ENCODE results near the gene ZBTB20. TPM values are rescaled to one million over a fixed set of nuclear protein-coding genes. Genes with fewer than 3 reads are reported as not detected.

Gene ZBTB20
- total RNA-seq, 1 donor from 2014 or later = 15.5 TPM

- peaks cover 6% of the 10 kb centered on the region for H3K4me1 Mint-ChIP-seq (ENCODE audit: low read depth)
- H3K27ac Mint-ChIP-seq (ENCODE audit: unreplicated experiment) = no peak overlapping the region
- TF ChIP-seq CTCF (IDR thresholded peaks at IDR 0.05) = no peak
- DNase-seq (ENCODE audit: low spot score) = no peak
- H3K36me3 Mint-ChIP-seq (ENCODE audit: low read depth) = no peaks in the 10 kb centered on the region
- no peaks in the 10 kb centered on the region for H3K9me3 Mint-ChIP-seq (ENCODE audit: low read depth)
- H3K27me3 Mint-ChIP-seq (ENCODE audit: low read depth) = no peaks in the 10 kb centered on the region
- no peak overlapping the region for H3K4me3 Mint-ChIP-seq (ENCODE audit: unreplicated experiment)
Measured at GRCh38 chr3:114896978-114897377, 250.1 kb downstream of the ZBTB20 start.

- no peaks in the 10 kb centered on the region for H3K36me3 Mint-ChIP-seq (ENCODE audit: low read depth)
- no peak overlapping the region for H3K27ac Mint-ChIP-seq (ENCODE audit: unreplicated experiment)
- H3K4me1 Mint-ChIP-seq (ENCODE audit: low read depth) = no peaks in the 10 kb centered on the region
- no peaks in the 10 kb centered on the region for H3K27me3 Mint-ChIP-seq (ENCODE audit: low read depth)
- DNase-seq (ENCODE audit: low spot score) = no peak
- H3K9me3 Mint-ChIP-seq (ENCODE audit: low read depth) = no peaks in the 10 kb centered on the region
- H3K4me3 Mint-ChIP-seq (ENCODE audit: unreplicated experiment) = no peak overlapping the region
- TF ChIP-seq CTCF (IDR thresholded peaks at IDR 0.05) = no peak
Measured at GRCh38 chr3:114893361-114893760, 253.7 kb downstream of the ZBTB20 start.

GRCh38 chr3:114892880-114893279 is 254.2 kb downstream of the ZBTB20 start:
- H3K4me3 Mint-ChIP-seq (ENCODE audit: unreplicated experiment) = no peak overlapping the region
- H3K4me1 Mint-ChIP-seq (ENCODE audit: low read depth) = no peaks in the 10 kb centered on the region
- no peaks in the 10 kb centered on the region for H3K9me3 Mint-ChIP-seq (ENCODE audit: low read depth)
- DNase-seq (ENCODE audit: low spot score) = no peak
- H3K27ac Mint-ChIP-seq (ENCODE audit: unreplicated experiment) = no peak overlapping the region
- no peaks in the 10 kb centered on the region for H3K27me3 Mint-ChIP-seq (ENCODE audit: low read depth)
- no peaks in the 10 kb centered on the region for H3K36me3 Mint-ChIP-seq (ENCODE audit: low read depth)
- TF ChIP-seq CTCF (IDR thresholded peaks at IDR 0.05) = no peak

GRCh38 chr3:114892131-114892879 is 254.8 kb downstream of the ZBTB20 start:
- TF ChIP-seq CTCF (IDR thresholded peaks at IDR 0.05) = no peak
- no peak overlapping the region for H3K27ac Mint-ChIP-seq (ENCODE audit: unreplicated experiment)
- no peaks in the 10 kb centered on the region for H3K36me3 Mint-ChIP-seq (ENCODE audit: low read depth)
- no peaks in the 10 kb centered on the region for H3K4me1 Mint-ChIP-seq (ENCODE audit: low read depth)
- H3K27me3 Mint-ChIP-seq (ENCODE audit: low read depth) = no peaks in the 10 kb centered on the region
- DNase-seq (ENCODE audit: low spot score) = no peak
- no peak overlapping the region for H3K4me3 Mint-ChIP-seq (ENCODE audit: unreplicated experiment)
- no peaks in the 10 kb centered on the region for H3K9me3 Mint-ChIP-seq (ENCODE audit: low read depth)

GRCh38 chr3:114887806-114888205 is 259.3 kb downstream of the ZBTB20 start:
- TF ChIP-seq CTCF (IDR thresholded peaks at IDR 0.05) = no peak
- Mint-ChIP-seq H3K27me3 (ENCODE audit: low read depth) (no peaks in the 10 kb centered on the region), H3K27ac (ENCODE audit: unreplicated experiment) (no peak overlapping the region), H3K9me3 (ENCODE audit: low read depth) (no peaks in the 10 kb centered on the region), H3K36me3 (ENCODE audit: low read depth) (no peaks in the 10 kb centered on the region), H3K4me1 (ENCODE audit: low read depth) (no peaks in the 10 kb centered on the region), H3K4me3 (ENCODE audit: unreplicated experiment) (no peak overlapping the region)
- DNase-seq (ENCODE audit: low spot score) = no peak
